Measurements from ENCODE around the gene MTREX.

GRCh38 chr5:55416306-55416705 lies 108.5 kb downstream of the MTREX start:
- no peak for TF ChIP-seq CTCF (IDR thresholded peaks at IDR 0.05)
- TF ChIP-seq EZH2 (IDR thresholded peaks at IDR 0.05; ENCODE audit: borderline replicate concordance, insufficient read depth, low read depth, low read length, poor library complexity, severe bottlenecking): no peak

Data from B cell (primary cell).